NCI-H128 (cell line): Measurements from ENCODE around the gene TUBA3C.

Source experiments
- DNase-seq: peaks from one replicate; lab custom pipeline; 2025; ENCODE audit not compliant: unreplicated experiment; lab: John Stamatoyannopoulos, UW

TUBA3C gene

DNA sequence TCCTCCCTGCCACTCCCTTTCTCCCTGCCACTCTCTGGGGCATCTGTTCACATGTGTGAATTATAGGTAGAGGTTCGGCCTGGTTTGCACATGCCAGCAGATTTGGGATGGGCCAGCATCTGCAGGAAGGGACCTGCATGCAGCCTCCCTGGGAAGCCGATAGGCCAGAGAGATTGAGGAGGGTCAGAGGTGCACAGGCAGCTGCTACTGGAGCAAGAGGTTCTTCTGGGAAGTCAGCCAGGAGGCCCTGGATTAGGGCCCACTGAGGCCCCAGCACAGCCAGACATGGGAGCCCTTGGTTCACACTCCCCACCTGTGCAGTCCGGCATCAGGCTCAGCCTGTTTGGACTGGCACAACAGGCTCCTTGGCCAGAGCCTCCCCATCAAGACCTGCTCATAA lies 12.1 kb downstream of the TUBA3C start:
- no peak for DNase-seq

GRCh38 chr13:19161308-19161707 lies 20.3 kb downstream of the TUBA3C start:
- DNase-seq: no peak

- DNase-seq: no peak
Measured at GRCh38 chr13:19159761-19160420, 21.7 kb downstream of the TUBA3C start.

DNA sequence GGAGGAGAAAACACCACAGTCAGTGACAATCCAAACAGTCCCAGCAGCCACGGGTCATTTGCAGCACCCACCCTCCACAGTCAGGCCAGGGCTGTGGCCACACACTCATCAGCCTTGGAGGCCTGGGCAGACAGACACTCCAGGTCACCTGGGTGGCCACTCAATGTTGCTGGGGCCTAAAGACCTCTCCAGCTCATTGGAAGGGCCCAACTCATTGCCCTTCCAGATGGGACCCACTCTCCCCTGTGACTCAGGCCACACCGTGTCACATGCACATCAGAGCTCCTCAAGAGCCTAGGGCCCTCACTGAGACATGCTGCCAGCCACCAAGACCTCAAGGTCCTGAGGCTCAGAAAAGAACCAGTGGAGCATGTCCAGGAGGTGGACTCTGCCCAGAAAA lies 22.4 kb downstream of the TUBA3C start:
- DNase-seq: no peak

GRCh38 chr13:19158526-19159174 lies 23.0 kb downstream of the TUBA3C start:
- no peak for DNase-seq

- DNase-seq: no peak
Measured at GRCh38 chr13:19158006-19158405, 23.6 kb downstream of the TUBA3C start.

DNA sequence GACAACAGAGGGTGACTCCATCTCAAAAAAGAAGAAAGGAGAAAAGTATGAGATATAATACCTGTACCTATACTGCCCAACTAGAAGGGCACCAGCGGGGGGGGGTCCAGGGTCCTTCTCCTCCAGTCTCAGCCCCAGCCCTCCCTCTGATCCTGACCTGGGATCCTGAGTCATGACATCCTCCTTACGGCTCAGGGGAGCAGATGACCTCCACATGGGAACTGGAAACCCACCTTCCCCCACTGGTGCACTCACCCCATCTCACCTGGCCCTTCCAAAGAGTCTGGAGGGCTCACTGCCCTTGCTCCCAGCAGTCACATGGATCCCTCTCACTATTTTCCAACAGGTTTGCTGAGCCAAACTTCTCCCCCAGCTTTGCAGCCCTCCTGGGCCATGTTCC lies 24.2 kb downstream of the TUBA3C start:
- DNase-seq: no peak

DNA sequence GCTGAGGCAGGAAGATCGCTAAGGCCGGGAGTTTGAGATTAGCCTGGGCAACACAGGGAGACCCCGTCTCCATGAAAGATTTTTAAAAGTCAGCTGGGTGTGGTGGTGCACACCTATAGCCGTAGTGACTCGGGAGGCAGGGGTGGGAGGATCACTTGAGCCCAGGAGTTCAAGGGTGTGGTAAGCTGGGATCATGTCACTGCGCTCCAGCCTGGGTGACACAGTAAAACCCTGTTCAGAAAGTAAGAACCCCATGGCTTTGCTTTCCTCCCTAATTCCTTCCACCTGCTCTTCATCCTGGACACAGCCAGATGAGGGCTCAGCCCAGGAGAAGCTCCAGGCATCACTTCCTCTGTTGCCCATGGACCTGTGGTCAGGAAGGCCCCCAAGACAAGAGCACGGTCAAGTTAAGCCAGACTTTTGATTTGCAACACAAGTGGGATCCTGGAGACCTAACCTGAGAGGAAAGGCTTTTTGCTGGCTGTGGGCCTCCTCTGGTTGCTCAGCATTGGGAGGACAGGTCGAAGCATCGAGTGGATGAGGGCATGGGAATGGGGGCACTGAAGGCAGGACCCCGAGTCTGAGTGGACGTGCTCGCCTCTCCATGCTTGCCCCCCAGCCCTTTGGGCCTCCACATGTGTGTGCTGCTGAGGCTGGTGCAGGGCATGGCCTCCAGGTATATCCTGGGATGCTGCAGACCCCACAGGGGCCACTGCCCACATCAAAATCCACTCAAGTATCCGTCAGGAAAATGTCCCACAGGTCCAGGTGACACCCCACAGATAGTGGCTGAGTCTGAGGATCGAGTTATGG lies 25.4 kb downstream of the TUBA3C start:
- DNase-seq: no peak

GRCh38 chr13:19155321-19155861 lies 26.2 kb downstream of the TUBA3C start:
- no peak for DNase-seq

GRCh38 chr13:19154843-19155242 lies 26.8 kb downstream of the TUBA3C start:
- no peak for DNase-seq

- DNase-seq: no peak
Measured at GRCh38 chr13:19153782-19154450, 27.7 kb downstream of the TUBA3C start.

DNA sequence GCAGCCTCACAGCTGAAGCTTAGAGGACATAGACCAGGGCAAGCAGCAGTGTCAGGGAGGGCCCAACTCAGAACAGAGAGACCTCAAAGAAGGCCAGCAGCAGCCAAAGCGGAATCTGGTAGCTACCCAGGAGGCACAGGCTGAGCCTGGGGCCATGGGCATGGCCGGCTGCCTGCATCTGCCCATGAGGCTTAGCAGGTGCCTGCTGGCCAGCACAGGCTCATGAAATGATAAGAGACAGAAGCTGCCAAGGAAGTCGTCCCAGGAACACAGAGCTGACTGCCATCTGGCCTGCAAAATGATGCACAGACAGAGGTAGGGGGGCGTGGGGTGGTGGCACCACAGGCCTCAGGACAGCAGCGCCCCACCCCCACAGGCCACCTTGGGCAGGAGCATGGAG lies 29.2 kb downstream of the TUBA3C start:
- DNase-seq: no peak

DNA sequence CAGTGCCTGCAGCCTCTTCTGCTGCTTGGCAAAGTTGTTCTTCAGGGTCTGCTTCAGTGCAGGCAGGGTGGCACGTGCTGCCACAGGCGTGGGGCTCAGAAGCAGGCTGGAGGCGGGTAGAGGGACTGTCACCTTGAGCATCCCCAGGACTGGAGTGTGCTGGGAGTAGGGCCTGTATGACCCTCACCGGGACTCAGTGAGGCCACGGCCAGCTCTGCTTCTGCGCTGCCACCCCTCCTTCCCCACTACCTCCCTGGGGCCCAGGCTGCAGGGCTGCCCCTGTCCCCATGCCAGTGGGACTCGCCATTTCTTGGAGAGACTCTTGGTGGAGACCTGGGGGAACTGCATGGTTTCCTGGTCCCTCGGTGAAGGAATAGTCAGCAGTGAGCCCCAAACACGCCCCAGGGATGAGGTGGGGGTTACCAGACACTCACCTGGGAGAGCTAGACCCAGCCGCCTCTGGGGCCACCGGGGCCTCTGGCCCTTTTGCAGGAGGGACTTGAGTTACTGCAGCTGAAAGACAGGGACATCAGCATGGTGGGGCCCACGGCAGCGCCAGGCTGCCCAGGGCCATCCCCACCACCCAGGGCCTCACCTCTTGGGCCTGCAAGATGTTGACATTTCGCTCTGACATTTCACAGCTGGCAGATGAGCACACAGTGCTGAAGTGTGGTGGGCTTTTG lies 29.9 kb downstream of the TUBA3C start:
- no peak for DNase-seq

- no peak for DNase-seq
Measured at GRCh38 chr13:19150712-19151228, 30.9 kb downstream of the TUBA3C start.

- no peak for DNase-seq
Measured at GRCh38 chr13:19150226-19150625, 31.4 kb downstream of the TUBA3C start.

DNA sequence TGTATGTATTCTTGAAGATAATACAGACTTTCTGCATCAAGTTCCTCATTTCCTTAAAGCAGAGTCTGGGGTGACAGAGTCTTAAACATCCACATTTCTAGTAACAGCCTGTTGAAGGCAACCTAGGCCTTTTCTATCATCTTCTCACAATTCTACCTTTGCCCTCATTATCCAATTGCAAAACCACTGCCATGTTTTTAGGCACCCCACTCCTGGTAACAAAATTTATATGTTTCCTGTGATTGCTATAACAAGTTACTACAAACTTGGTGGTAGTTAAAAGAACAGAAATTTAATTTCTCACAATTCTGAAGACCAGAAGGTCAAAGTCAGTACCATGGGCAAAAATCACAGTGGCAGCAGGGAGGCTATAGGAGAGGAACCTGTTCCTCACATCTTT lies 33.1 kb downstream of the TUBA3C start:
- DNase-seq: no peak
